Spleen (tissue), 7 donors: Measurements from ENCODE around the gene ATE1.

Experiments
- POLR2A ChIP-seq, 3 donors: fragments of 450-650 bp; IDR thresholded peaks; one replicate each; pipeline ENCODE4 v1.5.1; 2017; ENCODE audit warnings: antibody characterized with exemption in 3 of 3, mild to moderate bottlenecking in 1 of 3
- POLR2AphosphoS5 ChIP-seq, 3 donors: sonication (generic); formaldehyde crosslinking; IDR thresholded peaks; one replicate each; pipeline ENCODE4 v1.5.1; 2017; ENCODE audit warnings: antibody characterized with exemption in 3 of 3
- TF ChIP-seq, protein P1 (sequence below), 11 experiments: fragments of 200-600 bp in 7 of 11; fragments of 450-650 bp in 4 of 11; sonication (generic) in 4 of 11; IDR thresholded peaks in 8 of 11; conservative IDR thresholded peaks in 3 of 11; 1 replicate in 7 of 11; 2 replicates in 4 of 11; pipeline versions ENCODE4 v1.4.0 to v1.8.0; 2016 to 2021; ENCODE audit warnings: antibody characterized with exemption in 11 of 11, inconsistent platforms in 4 of 11, mild to moderate bottlenecking in 1 of 11
- donor health status: DM: no; HTN: no; CAD: no; lungs with moderate emphysema.
- donor health status: DM: no; HTN: no; CAD: no.
- donor health status: DM: no; HTN: no; CAD: no.

DNA sequence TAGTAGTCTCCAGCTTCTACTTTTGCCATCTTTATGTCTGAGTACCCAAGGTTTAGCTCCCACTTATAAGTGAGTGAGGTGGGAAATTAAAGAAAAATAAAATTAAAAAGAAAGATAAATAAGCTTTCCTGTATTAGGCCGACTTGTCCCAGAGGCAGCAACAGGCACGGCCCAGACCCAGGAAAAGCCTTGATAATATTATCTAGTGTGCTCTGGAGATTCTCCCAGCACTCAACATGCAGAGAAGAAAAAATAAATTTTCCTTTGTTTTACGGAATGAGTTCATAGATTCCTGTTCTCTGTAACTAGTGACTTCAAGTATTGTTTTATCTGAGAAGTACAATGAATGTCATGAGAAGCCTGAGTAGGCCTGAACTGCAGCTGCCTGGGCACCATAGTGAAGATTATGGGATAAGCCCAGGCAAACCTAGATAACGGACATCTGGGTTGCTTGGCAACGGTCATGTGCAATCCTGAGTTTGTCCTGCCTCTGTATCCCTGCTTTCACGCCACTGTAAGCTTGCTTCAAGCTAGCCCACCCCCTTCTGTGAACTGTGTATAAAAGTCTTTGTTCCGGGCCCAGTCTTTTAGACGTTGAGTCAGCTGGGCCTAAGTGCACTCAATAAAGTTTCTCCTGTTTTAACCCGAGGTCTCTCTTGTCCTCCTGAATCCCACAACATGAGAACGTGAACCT, 6.4 kb downstream of the ATE1 start:
- TF ChIP-seq, protein P1, sequence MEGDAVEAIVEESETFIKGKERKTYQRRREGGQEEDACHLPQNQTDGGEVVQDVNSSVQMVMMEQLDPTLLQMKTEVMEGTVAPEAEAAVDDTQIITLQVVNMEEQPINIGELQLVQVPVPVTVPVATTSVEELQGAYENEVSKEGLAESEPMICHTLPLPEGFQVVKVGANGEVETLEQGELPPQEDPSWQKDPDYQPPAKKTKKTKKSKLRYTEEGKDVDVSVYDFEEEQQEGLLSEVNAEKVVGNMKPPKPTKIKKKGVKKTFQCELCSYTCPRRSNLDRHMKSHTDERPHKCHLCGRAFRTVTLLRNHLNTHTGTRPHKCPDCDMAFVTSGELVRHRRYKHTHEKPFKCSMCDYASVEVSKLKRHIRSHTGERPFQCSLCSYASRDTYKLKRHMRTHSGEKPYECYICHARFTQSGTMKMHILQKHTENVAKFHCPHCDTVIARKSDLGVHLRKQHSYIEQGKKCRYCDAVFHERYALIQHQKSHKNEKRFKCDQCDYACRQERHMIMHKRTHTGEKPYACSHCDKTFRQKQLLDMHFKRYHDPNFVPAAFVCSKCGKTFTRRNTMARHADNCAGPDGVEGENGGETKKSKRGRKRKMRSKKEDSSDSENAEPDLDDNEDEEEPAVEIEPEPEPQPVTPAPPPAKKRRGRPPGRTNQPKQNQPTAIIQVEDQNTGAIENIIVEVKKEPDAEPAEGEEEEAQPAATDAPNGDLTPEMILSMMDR (IDR thresholded peaks at IDR 0.05 in 8 of 11, conservative IDR thresholded peaks at IDR 0.05 in 3 of 11), result no peak
- TF ChIP-seq POLR2A (IDR thresholded peaks at IDR 0.05) (no peak), POLR2AphosphoS5 (IDR thresholded peaks at IDR 0.05) (no peak)
